GM23248 (cell line): ENCODE data around the gene FBXW9. TPM values are rescaled to one million over a fixed set of nuclear protein-coding genes. Genes with fewer than 3 reads are reported as not detected.

Experiments
- DNase-seq: peaks from one replicate; pipeline ENCODE4 v3.0.0-alpha.2; 2015
- H2AFZ ChIP-seq: fragments of 200-600 bp; sonication (generic); 2 replicates; pipeline ENCODE4 v1.6.1; 2016; ENCODE audit warnings: antibody characterized with exemption
- H3F3A ChIP-seq: fragments of 200-600 bp; sonication (generic); 2 replicates; pipeline ENCODE4 v1.6.1; 2016; ENCODE audit warnings: mild to moderate bottlenecking, antibody characterized with exemption, mixed run types; ENCODE audit not compliant: insufficient read depth
- H3K27ac ChIP-seq: fragments of 200-600 bp; sonication (generic); 2 replicates; pipeline ENCODE4 v1.5.1; 2016; ENCODE audit warnings: mild to moderate bottlenecking
- H3K27me3 ChIP-seq: fragments of 200-600 bp; sonication (generic); replicated peaks from 2 replicates; pipeline ENCODE4 v1.6.1; 2016; ENCODE audit warnings: mild to moderate bottlenecking; ENCODE audit not compliant: insufficient read depth
- H3K36me3 ChIP-seq: fragments of 200-600 bp; sonication (generic); 2 replicates; pipeline ENCODE4 v1.6.1; 2016; ENCODE audit warnings: low read depth, mild to moderate bottlenecking
- H3K4me1 ChIP-seq: fragments of 200-600 bp; sonication (generic); 2 replicates; pipeline ENCODE4 v1.6.1; 2016; ENCODE audit warnings: mild to moderate bottlenecking; ENCODE audit not compliant: insufficient read depth
- H3K4me2 ChIP-seq: fragments of 200-600 bp; sonication (generic); one replicate; pipeline ENCODE4 v1.6.1; 2016; ENCODE audit warnings: mild to moderate bottlenecking; ENCODE audit not compliant: unreplicated experiment
- H3K4me3 ChIP-seq: fragments of 200-600 bp; sonication (generic); 2 replicates; pipeline ENCODE4 v1.5.1; 2016; ENCODE audit warnings: mild to moderate bottlenecking
- H3K79me2 ChIP-seq: fragments of 200-600 bp; sonication (generic); 2 replicates; pipeline ENCODE4 v1.6.1; 2016; ENCODE audit warnings: mild to moderate bottlenecking; ENCODE audit not compliant: insufficient read depth
- H3K9ac ChIP-seq: fragments of 200-600 bp; sonication (generic); 2 replicates; pipeline ENCODE4 v1.6.1; 2016; ENCODE audit warnings: mild to moderate bottlenecking
- H3K9me2 ChIP-seq: fragments of 200-600 bp; sonication (generic); 2 replicates; pipeline ENCODE4 v1.6.1; 2016; ENCODE audit warnings: mixed run types, mild to moderate bottlenecking, moderate library complexity; ENCODE audit not compliant: insufficient read depth
- H3K9me3 ChIP-seq: fragments of 200-600 bp; sonication (generic); one replicate; pipeline ENCODE4 v1.6.1; 2017; ENCODE audit warnings: low read depth
- H4K20me1 ChIP-seq: fragments of 200-600 bp; sonication (generic); 2 replicates; pipeline ENCODE4 v1.6.0; 2016; ENCODE audit not compliant: insufficient read depth
- EZH2 ChIP-seq: fragments of 200-600 bp; sonication (generic); IDR thresholded peaks from 2 replicates; pipeline ENCODE4 v1.6.1; 2018; ENCODE audit warnings: antibody characterized with exemption, mild to moderate bottlenecking; ENCODE audit not compliant: insufficient read depth, poor library complexity, severe bottlenecking
- EZH2phosphoT487 ChIP-seq: fragments of 200-600 bp; sonication (generic); IDR thresholded peaks from 2 replicates; pipeline ENCODE4 v1.6.1; 2018; ENCODE audit warnings: antibody characterized with exemption, moderate library complexity, mild to moderate bottlenecking, low read depth; ENCODE audit not compliant: insufficient read depth
- WGBS, 2 experiments: methylation state at CpG; one replicate each; pipeline ENCODE4 v1.1.6; 2015 to 2017; ENCODE audit warnings: low lambda C conversion rate in 2 of 2, low coverage in 1 of 2; ENCODE audit errors: missing lambda C conversion rate in 2 of 2; 5-methylcytosine and 5-hydroxymethylcytosine counted together
- in situ Hi-C: fragments of 300-500 bp; cut with MboI; formaldehyde crosslinking; loops from 2 replicates; pipeline ENCODE4 v1.15.0; 2020
- polyA plus RNA-seq: library from polyadenylated mRNA; unstranded; fragments of >200 nt; fragmentation: Nextera tagmentation; extraction: Ambion mirVana; gene quantifications from 2 replicates; pipeline ENCODE4 v1.2.1, GENCODE V29; 2016
- total RNA-seq: library from RNA; depleted of rRNA; stranded (reverse); fragments of >200 nt; shearing (Covaris generic); gene quantifications from 2 replicates; pipeline ENCODE4 v1.2.3, GENCODE V29; 2014

Gene FBXW9
- total and polyA plus RNA-seq, 2 experiments from 2014 or later = 14.2 to 22.3 TPM

DNA sequence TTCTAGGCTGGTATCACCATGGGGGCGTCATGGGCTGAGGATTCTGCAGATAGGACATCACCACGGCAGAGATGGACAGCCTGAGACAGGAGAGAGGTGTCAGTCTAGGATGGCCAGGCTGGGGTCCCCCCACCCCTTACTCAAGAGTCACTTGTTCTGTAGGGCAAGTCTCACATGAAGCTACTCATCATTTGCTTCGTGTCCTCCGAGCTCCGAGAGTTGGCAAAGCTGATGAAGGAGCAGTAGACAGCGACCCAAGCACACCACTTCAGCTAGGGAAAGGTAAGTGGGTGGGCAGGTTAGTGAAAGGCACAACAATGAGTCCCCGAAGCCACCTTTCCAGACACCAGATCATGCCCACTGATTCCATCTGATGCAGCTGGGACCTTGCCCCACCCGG is 28.1 kb downstream of the FBXW9 start:
- WGBS, 2 experiments = 48 to 52% methylated on average over 8 of the region's 8 CpGs
- peak overlapping the region; percentile 96 for H2AFZ ChIP-seq

DNA sequence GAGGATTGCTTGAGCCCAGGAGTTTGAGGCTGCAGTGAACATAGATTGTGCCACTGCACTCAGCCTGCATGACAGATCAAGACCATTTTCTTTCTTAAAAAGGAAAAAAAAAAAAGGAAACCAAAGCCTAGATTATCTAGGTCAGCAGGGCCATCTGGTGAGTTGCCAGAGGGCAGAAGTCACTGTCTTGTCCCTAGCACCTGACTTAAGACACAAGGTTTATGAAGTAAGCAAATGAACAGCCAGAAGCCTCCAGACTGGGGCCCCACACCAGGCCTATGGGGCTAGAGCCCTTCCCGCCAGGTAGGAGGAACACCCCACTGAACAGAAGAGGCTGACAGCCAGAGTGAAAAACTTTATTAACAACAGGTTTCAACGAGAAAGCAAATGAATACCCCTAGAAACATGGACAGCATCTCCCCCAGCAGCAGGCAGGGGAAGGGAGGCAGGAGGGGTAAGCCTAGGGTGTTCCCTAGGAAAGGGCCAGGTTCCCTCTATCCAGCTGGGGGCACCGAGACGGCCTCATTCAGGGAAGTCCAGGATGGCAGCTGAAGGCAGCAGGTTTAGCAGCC is 28.6 kb downstream of the FBXW9 start:
- Histone ChIP-seq H3K9ac (peak overlapping the region; percentile 96), H3K27ac (peak overlapping the region; percentile 93), H3K9me3 (no peaks in the 10 kb centered on the region), H3F3A (peaks cover 6% of the 10 kb centered on the region; the same call in 1 of the 2 replicates), H3K36me3 (no peaks in the 10 kb centered on the region), H3K79me2 (peaks cover 64% of the 10 kb centered on the region), H4K20me1 (no peaks in the 10 kb centered on the region), H3K4me1 (peaks cover 26% of the 10 kb centered on the region), H3K4me2 (peak overlapping the region; percentile 96), H3K27me3 (no peaks in the 10 kb centered on the region), H2AFZ (no peak overlapping the region), H3K4me3 (peak overlapping the region; percentile 88), H3K9me2 (no peaks in the 10 kb centered on the region)
- DNase-seq = no peak
- WGBS, 2 experiments = 69 to 76% methylated on average over 4 of the region's 4 CpGs
- in situ Hi-C loops = no loop called here
- TF ChIP-seq EZH2phosphoT487 (no peak), EZH2 (no peak)

More for the DNA sequence above, 28.1 kb downstream of the FBXW9 start:
- Histone ChIP-seq H3K4me1 (peaks cover 26% of the 10 kb centered on the region), H3K9me3 (no peaks in the 10 kb centered on the region), H3K79me2 (peaks cover 64% of the 10 kb centered on the region), H3F3A (peaks cover 6% of the 10 kb centered on the region; the same call in 1 of the 2 replicates), H3K27ac (peak overlapping the region; percentile 93), H3K4me3 (peak overlapping the region; percentile 82), H3K9me2 (no peaks in the 10 kb centered on the region), H3K4me2 (peak overlapping the region; percentile 96), H3K27me3 (no peaks in the 10 kb centered on the region), H3K36me3 (no peaks in the 10 kb centered on the region), H4K20me1 (no peaks in the 10 kb centered on the region), H3K9ac (peak overlapping the region; percentile 96)
- no peak for TF ChIP-seq EZH2phosphoT487
- in situ Hi-C loops = no loop called here
- DNase-seq = no peak

DNA sequence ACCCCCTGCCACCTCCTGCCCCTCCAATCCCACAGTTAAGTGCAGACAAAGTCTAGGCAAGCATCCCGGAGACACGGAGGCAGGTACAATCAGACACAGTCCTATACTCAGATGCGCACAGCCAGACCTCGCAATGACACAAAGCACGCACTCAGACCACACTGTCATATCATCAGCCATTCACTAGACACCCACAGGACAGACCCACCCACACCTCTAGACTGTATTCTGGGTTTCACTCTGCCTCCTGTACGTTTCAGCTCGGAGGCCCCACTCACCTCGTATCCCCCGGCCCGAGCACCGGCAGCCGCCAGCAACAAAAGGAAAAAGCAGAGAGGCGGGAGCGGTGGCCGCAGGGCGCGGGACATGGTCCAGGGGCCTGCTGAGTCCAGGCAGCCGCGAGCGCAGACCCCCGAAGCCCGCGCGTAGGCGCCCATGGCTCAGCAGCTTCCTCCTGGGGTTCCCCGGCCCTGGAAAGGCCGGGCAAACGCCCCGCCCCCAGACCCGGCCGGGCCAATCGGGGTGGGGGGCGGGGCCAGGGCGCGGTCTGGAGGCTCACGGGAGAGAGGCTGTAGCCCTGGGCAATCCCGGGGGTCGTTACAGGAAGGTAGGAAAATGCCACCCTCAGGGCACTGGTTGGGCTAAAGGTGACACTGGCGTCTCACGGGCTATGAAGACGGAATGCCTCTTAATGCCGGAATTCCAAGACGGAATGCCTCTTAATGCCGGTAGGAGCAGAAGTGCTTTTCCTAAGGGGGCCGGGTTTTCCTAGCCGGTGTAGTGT is 30.0 kb downstream of the FBXW9 start, which contains the start of the genes MAN2B1 and WDR83:
MAN2B1 (minus strand) TSS at position 478 of the 784 bp plus-strand sequence; CDS start at position 437, 41 bp downstream.
WDR83 (plus strand) TSS at position 543 of the 784 bp plus-strand sequence. CDS start 2,984 bp downstream, outside the sequence.
- no peak for TF ChIP-seq EZH2phosphoT487
- no peak for TF ChIP-seq EZH2
- no peaks in the 10 kb centered on the region for H4K20me1 ChIP-seq
- H2AFZ ChIP-seq = peak within 1 kb of the TSS; percentile 92
- no peaks in the 10 kb centered on the region for H3K9me2 ChIP-seq
- peaks cover 6% of the 10 kb centered on the region; the same call in 1 of the 2 replicates for H3F3A ChIP-seq
- H3K4me1 ChIP-seq = peaks cover 26% of the 10 kb centered on the region
- peak; percentile 87 for DNase-seq
- peak within 1 kb of the TSS; percentile 93 for H3K27ac ChIP-seq
- in situ Hi-C loops = no loop called here
- H3K4me2 ChIP-seq = peak within 1 kb of the TSS; percentile 91
- no peaks in the 10 kb centered on the region for H3K9me3 ChIP-seq
- 1% methylated on average over 36 to 46 of the region's 46 CpGs for WGBS, 2 experiments
- H3K4me3 ChIP-seq = peak within 1 kb of the TSS; percentile 88
- no peaks in the 10 kb centered on the region for H3K27me3 ChIP-seq
- H3K9ac ChIP-seq = peak within 1 kb of the TSS; percentile 96
- H3K36me3 ChIP-seq = no peaks in the 10 kb centered on the region
- H3K79me2 ChIP-seq = peaks cover 55% of the 10 kb centered on the region

DNA sequence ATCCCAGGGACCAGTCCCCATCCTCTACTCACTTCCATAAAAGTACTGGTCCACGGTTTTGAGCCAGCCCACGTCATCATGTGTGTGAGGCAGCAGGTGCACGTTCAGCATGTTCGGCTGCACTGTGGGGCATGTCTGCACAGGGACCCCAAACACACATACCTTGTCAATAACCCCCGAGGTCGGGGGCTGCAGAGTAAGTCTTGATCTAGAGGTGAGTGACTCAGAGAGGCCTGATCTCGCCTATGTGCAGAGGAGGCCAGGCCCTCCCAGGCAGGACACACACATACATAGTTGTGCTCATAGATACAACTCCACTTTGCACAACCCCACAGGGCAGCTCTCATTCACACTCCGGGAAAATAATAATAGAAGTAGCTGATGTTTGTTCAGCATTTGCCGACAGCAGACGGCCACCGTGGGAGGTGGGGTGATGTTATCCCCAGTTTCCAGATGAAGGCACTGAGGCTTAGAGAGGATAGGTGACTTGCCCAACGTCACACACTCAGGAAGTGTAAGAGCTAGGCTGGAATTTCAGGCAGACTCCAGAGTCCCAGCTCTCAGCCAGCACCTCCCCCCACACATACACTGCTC is 30.7 kb downstream of the FBXW9 start:
- H3K9me2 ChIP-seq = no peaks in the 10 kb centered on the region
- H2AFZ ChIP-seq = peak overlapping the region; percentile 92
- H3K4me1 ChIP-seq = peaks cover 22% of the 10 kb centered on the region
- peaks cover 6% of the 10 kb centered on the region; the same call in 1 of the 2 replicates for H3F3A ChIP-seq
- no peaks in the 10 kb centered on the region for H3K27me3 ChIP-seq
- H3K4me3 ChIP-seq = peak overlapping the region; percentile 88
- TF ChIP-seq EZH2phosphoT487 (no peak), EZH2 (no peak)
- peak overlapping the region; percentile 96 for H3K9ac ChIP-seq
- H3K9me3 ChIP-seq = no peaks in the 10 kb centered on the region
- peak overlapping the region; percentile 91 for H3K4me2 ChIP-seq
- 45 to 55% methylated on average over 12 of the region's 12 CpGs for WGBS, 2 experiments
- in situ Hi-C loops = no loop called here
- DNase-seq = peak; percentile 40
- H3K27ac ChIP-seq = no peak overlapping the region
- H4K20me1 ChIP-seq = no peaks in the 10 kb centered on the region
- H3K36me3 ChIP-seq = no peaks in the 10 kb centered on the region
- H3K79me2 ChIP-seq = peaks cover 48% of the 10 kb centered on the region
